Measurements from ENCODE around the gene ZFYVE28.
A peak's percentile ranks its signal among the peaks of the same experiment; 100 is the strongest.

The ZFYVE28 gene

GRCh38 chr4:2370597-2371320 lies 47.7 kb downstream of the ZFYVE28 start:
- DNase-seq, result no peak

- no peak for DNase-seq
These were observed 49.6 kb downstream of the ZFYVE28 start for GRCh38 chr4:2368746-2369437.

DNA sequence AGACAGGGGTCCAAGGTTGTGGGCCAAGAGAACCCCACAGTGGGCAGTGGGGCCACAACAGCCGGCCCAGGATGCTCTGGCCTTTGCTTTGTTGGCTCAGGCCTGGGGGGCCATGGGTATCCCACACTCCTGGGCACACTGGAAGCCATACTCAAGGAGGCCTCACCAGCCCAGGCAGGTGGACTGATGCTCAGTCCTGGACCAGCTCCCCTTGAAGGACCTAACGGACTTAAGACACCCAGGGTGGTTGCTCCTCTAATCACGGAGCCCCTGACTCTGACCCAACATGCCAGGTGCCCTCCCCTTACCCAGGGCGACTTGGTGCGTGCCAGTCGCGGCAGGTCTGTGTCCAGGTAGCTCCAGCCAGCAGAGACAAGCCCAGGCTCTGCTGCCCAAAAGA lies 50.8 kb downstream of the ZFYVE28 start:
- DNase-seq, result no peak

DNA sequence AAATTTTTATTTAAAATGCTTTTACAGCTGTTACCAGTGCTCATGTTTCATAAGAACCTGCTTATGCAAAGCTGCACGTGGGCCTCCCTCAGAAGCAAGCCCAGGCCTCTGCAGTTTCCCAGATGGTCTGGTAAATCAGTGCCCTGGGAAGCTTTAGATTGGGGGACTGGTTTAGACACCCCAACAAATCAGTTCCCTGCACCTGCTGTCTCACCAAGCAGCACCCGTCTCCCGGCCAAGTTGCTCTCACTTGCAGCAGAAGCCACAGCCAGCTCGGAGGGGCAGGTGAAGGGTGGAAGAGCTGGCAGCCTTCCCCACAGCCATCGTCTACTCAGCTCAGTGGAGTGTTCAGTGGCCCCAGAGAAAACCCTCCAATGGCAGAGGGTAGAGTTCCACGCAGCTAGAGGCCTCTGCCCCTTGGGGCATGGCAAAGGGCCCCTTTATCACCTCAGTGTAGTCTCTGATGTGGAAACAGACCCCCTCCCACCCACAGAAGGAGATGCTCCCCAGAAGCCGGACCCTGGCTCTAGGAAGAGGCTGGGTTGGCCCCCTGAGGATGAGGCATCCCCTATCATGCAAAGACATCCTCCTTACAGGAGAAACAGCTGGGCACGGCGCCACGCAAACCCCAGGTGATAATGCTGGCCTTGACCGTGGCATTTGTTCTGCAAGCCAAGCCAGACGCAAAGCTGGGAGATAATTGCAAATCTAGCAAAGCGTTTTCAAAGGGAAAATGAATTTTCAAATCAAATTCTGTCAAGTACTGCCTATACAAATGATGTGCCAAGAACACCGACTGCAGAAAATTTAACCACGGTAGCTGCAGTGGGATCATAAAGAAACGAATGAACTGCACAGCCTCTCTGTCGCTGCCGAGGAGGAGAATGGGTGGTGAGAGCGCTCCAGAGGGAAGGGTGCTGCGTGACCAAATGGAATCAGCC lies 51.9 kb downstream of the ZFYVE28 start:
- DNase-seq, result peak in 17 of 56 donors; percentile 15 to 70 (median 28)

DNA sequence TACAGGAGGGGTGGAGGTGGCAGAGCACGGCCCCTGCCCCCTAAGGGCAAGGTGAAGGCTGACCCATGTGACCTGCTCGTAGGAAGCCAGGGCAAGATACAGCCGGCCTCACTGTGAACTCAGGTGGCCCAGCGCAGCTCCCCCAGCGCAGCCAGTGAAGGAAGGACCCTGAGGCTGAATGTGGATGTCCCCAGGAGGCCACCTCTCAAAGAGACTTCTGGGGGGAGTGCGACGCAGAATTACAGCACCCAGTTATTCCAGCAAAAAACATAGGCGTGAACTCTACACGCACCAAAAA lies 52.6 kb downstream of the ZFYVE28 start:
- no peak for DNase-seq

DNA sequence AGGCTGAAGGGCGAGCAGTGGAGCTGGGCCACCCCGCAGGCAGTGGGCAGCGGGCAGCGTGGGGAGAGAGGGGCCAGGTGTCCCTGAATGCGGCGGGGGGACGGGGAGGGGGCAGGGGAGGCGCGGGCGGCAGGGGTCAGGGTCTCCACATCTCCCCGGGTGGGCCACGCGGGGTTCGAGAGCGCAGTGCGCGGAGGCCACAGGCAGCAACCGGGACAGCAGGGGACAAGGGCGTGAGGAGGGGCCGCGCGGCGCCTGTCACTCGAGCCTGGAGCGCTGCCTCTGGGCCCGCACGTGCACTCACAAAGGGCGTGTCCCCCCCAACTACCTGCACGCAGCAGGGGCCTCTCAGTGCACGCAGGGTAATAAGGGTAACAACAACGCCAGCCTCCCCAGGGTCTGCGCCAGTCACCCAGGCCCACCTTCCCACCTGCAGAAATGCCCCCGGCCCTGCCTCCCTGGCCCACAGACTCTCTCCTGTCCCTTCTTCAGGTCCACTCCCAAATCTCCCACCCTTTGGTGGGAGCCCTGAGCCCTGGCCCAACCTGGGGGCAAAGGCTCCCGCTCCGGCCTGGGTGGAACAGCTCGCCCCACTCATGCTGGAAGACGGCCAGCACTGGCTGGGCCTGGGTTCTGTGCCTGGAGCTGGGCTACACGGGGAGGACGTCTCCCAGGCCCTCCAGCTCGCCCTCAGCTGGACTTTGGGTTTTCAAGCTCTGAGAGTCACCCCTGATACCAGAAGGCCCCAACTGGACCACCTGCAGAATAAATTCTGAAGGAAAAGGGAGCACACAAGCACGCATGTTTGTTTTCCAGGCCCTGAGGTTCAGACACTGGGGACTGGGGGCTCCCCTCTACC lies 53.2 kb downstream of the ZFYVE28 start:
- no peak for DNase-seq

GRCh38 chr4:2364654-2365053 lies 53.8 kb downstream of the ZFYVE28 start:
- peak in 15 of 56 donors; percentile 12 to 61 (median 37) for DNase-seq

DNA sequence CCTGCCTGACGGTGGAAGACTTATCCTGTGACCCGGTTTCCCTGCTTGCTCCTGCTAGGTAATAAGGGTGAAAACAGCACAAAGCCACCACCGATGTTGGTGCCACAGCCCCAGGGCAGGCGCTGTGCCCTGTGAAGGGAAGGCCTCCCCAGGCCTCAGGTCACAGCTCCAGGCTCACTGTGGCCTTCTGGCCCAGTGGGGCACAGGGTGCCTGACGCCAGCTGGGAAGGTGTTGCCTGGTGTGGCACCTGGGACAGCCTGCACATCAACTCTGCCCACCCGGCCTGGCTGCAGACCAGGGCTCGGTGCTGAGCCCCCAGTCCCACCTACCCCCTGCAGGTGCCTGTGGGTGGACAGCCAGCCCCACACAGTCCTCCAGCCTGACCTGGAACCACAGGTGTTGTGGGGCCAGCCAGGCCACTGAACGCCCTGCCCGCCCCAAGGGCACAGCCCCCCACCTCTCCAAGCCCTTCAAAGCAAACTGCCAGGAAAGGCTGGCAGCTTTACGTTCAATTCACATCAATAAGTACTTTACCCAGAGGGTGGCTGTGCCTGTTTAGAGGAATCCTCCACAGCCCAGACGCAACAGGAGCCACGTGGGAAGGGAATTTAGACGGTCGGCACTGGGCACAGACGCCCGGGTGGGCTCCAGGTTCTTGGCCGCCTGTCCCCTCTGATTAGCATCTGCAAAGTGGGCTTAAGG lies 54.3 kb downstream of the ZFYVE28 start:
- no peak for DNase-seq

- DNase-seq, result no peak
These were observed 55.3 kb downstream of the ZFYVE28 start for GRCh38 chr4:2363056-2363721.

DNA sequence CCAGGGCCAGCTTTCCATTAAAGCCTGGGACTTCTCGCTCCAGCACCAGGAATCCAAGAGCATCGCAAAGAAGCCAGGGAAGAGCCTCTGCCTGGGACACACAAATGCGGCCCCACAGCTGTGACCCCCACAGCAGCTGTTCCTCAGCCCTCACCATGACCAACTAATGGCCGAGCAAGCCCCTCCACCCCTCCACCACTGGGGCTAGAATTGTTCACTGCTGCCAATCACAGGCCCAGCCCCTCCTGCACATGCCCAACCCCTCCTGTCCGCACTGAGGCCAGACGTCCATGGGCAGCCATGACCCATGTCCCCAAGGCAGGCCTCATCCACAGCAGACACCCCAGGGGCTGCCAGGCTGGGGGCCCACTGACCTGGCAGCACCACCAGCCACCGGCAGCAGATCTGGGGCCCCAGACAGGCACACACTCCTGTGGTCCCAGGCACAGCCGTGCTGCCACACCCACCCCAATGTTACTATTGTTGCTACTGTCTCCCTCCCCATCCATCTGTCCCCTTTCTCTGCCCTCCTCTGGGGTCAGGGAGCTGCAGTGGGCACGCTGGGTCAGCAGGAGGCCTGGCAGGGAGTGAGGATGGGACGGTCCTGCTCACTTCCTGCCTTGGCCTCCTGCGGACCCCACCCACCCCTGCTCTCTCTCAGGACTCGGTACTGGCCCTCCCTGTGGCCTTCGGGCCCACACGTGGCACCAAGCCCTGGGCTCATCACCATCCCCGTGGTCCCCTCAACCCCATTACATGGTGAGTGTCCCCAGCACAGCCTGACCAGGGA lies 56.0 kb downstream of the ZFYVE28 start:
- no peak for DNase-seq

DNA sequence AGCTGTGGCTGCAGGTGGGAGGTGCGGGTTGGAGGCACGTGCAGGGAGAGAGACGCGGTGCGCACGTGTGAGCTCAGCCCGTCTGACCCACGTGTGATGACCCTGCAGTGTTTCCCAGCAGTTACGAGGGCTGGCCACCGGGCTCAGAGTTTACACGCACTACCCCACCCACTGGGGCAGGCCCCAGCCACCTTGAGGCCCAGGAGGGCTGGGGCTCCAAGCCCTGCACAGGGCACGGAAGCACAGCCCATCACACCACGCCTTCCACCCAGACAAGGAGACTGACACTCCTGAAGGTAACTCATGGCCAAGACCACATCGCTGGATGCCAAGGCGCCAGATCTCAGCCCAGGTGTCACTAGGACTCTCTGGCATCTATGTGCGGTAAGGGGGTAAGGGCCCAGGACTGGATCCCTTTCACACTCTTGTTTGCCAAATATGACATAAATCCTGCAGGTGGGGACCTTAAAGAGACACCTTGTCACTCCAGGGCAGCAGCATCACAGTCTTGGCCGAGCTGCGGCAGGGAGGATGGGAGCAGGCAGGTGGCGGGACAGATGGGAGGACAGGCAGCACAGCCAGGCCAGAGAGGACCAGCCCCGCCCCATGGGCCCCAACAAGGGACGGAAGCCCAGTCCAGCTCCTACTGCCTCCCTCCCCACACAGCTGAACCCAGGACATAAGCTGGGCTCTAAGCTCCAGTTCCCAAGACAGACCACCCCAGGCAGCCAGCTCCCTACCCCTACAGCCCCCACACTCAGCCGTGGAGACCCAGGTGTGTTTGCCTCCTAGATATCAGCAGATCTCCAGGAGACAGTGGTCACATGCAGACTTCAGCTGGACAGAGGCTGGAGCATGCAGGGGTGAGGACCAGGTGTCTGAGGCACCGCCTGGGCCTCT lies 56.8 kb downstream of the ZFYVE28 start:
- no peak for DNase-seq

DNA sequence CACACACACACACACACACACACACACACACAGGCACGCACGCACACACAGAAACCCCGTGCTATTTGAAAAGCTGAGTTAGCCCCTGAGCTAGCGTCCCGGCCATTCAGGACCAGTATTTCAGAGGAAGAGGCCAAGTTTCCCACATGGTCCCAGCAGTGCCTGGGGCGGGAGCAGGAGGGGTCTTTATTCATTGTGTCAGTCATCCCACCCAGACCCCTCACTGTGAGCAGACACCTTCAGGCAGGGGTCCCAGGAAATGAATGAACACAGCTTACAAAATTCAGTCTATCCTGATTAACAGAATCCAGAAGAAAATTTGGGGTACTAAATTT lies 58.1 kb downstream of the ZFYVE28 start:
- DNase-seq, result no peak

GRCh38 chr4:2359591-2360395 lies 58.7 kb downstream of the ZFYVE28 start:
- DNase-seq, result no peak

- no peak for DNase-seq
These were observed 60.4 kb downstream of the ZFYVE28 start for GRCh38 chr4:2357821-2358745.

GRCh38 chr4:2356123-2357069 lies 62.0 kb downstream of the ZFYVE28 start:
- no peak for DNase-seq

All from nucleus accumbens (tissue), 56 donors.